HCT116 (cell line): Measurements from ENCODE around the gene MMD. TPM values are rescaled to one million over a fixed set of nuclear protein-coding genes. Genes with fewer than 3 reads are reported as not detected.

Experiments used
- ATAC-seq: fragments of 200-7000 bp; cut with Tn5 transposase; 2 replicates; pipeline ENCODE4 v1.9.1; 2020; ENCODE audit warnings: mild to moderate bottlenecking, moderate library complexity
- BruUV-seq: library from RNA; stranded (reverse); fragments of 400-500 nt; replicated peaks from 2 replicates; lab custom pipeline; 2021; lab: Mats Ljungman, UMichigan
- CTCF ChIA-PET: fragments of 300-600 bp; sonication (Branson Sonifier 250); formaldehyde crosslinking; loops from one replicate; lab custom pipeline; 2021; ENCODE audit warnings: antibody characterized with exemption; lab: Charles Lee
- POLR2A ChIA-PET: fragments of 300-600, 350-600 bp; sonication (Branson Sonifier 250); formaldehyde crosslinking; loops from one replicate; lab custom pipeline; 2021; ENCODE audit warnings: antibody characterized with exemption; lab: Charles Lee
- RAD21 ChIA-PET, 2 experiments: fragments of 300-600 bp; sonication (Branson Sonifier 250); formaldehyde crosslinking; loops; one replicate each; lab custom pipeline; 2023; ENCODE audit warnings: low total read pairs in 2 of 2; ENCODE audit not compliant: uncharacterized antibody in 2 of 2, unreplicated experiment in 2 of 2, low non-redundant PET in 1 of 2; lab: Charles Lee
- DNase-seq: peaks from one replicate; pipeline ENCODE4 v3.0.0-alpha.2; 2010; ENCODE audit warnings: low read depth, low spot score
- H2AFZ ChIP-seq: fragments of 200-600 bp; shearing (Covaris generic), sonication (generic); 2 replicates; pipeline ENCODE4 v1.6.1; 2017; ENCODE audit warnings: low read depth, mixed run types, mixed read lengths, antibody characterized with exemption, low read length; ENCODE audit not compliant: poor library complexity, severe bottlenecking
- H3K27ac ChIP-seq: 2 replicates; pipeline ENCODE4 v1.5.1; 2012; ENCODE audit warnings: low read depth, low read length
- H3K27me3 ChIP-seq: fragments of 200-600 bp; sonication (generic); 2 replicates; pipeline ENCODE4 v1.6.1; 2016; ENCODE audit warnings: mixed run types, low read length, mixed read lengths; ENCODE audit not compliant: insufficient read depth
- H3K36me3 ChIP-seq, 2 experiments: fragments of 200-500 bp in 1 of 2; fragments of 200-600 bp in 1 of 2; sonication (Bioruptor generic) in 1 of 2; sonication (generic) in 1 of 2; 2 replicates each; pipeline versions ENCODE4 v1.5.1 to v1.6.1; 2014 to 2016; ENCODE audit warnings: low read length in 2 of 2, inconsistent platforms in 1 of 2, mixed read lengths in 1 of 2, mixed run types in 1 of 2; ENCODE audit not compliant: insufficient read depth in 2 of 2, control insufficient read depth in 1 of 2
- H3K4me1 ChIP-seq, 2 experiments: fragments of 200-600 bp in 1 of 2; sonication (generic) in 1 of 2; 2 replicates each; pipeline versions ENCODE4 v1.5.1 to v1.6.1; 2012 to 2017; ENCODE audit warnings: low read length in 2 of 2, inconsistent platforms in 1 of 2, mild to moderate bottlenecking in 1 of 2, mixed read lengths in 1 of 2, mixed run types in 1 of 2, moderate library complexity in 1 of 2; ENCODE audit not compliant: insufficient read depth in 2 of 2, control insufficient read depth in 1 of 2
- H3K4me2 ChIP-seq: fragments of 200-600 bp; sonication (generic); 2 replicates; pipeline ENCODE4 v1.6.1; 2017; ENCODE audit warnings: mixed run types, low read length, mixed read lengths
- H3K4me3 ChIP-seq, 2 experiments: fragments of 200-600 bp in 1 of 2; sonication (generic) in 1 of 2; replicated peaks in 1 of 2; 2 replicates each; pipeline ENCODE4 v1.5.1; 2011 to 2016; ENCODE audit warnings: low read length in 2 of 2, control low read depth in 1 of 2, low read depth in 1 of 2, mild to moderate bottlenecking in 1 of 2, mixed read lengths in 1 of 2, mixed run types in 1 of 2
- H3K79me2 ChIP-seq: fragments of 200-600 bp; sonication (generic); 2 replicates; pipeline ENCODE4 v1.6.1; 2017; ENCODE audit warnings: mild to moderate bottlenecking, mixed run types, low read length, moderate library complexity, mixed read lengths; ENCODE audit not compliant: insufficient read depth
- H3K9ac ChIP-seq: fragments of 200-600 bp; sonication (generic); 2 replicates; pipeline ENCODE4 v1.6.1; 2016; ENCODE audit warnings: low read length, mixed read lengths
- H3K9me2 ChIP-seq: fragments of 200-600 bp; sonication (generic), shearing (Covaris generic); 2 replicates; pipeline ENCODE4 v1.6.1; 2017; ENCODE audit warnings: mixed run types, mild to moderate bottlenecking, moderate library complexity; ENCODE audit not compliant: insufficient read depth
- H3K9me3 ChIP-seq, 2 experiments: fragments of 200-500 bp in 1 of 2; fragments of 200-600 bp in 1 of 2; sonication (Bioruptor generic) in 1 of 2; sonication (generic) in 1 of 2; 2 replicates each; pipeline ENCODE4 v1.6.1; 2014 to 2017; ENCODE audit warnings: low read length in 2 of 2, mixed read lengths in 2 of 2, inconsistent platforms in 1 of 2, low read depth in 1 of 2, mild to moderate bottlenecking in 1 of 2, mixed run types in 1 of 2, moderate library complexity in 1 of 2; ENCODE audit not compliant: control insufficient read depth in 1 of 2, insufficient read depth in 1 of 2
- H4K20me1 ChIP-seq: fragments of 200-600 bp; sonication (generic), shearing (Covaris generic); 2 replicates; pipeline ENCODE4 v1.6.1; 2017; ENCODE audit warnings: mixed run types, mild to moderate bottlenecking, moderate library complexity; ENCODE audit not compliant: insufficient read depth
- CBX3 ChIP-seq: IDR thresholded peaks from 2 replicates; pipeline ENCODE4 v1.6.1; 2012; ENCODE audit warnings: low read depth
- EGR1 ChIP-seq: IDR thresholded peaks from 2 replicates; pipeline ENCODE4 v1.6.1; 2012; ENCODE audit warnings: low read depth
- ELF1 ChIP-seq: IDR thresholded peaks from 2 replicates; pipeline ENCODE4 v1.6.1; 2012; ENCODE audit warnings: low read depth, borderline replicate concordance
- EZH2 ChIP-seq: fragments of 200-600 bp; sonication (generic); IDR thresholded peaks from 2 replicates; pipeline ENCODE4 v1.6.1; 2017; ENCODE audit warnings: antibody characterized with exemption, mixed run types
- EZH2phosphoT487 ChIP-seq: fragments of 200-600 bp; IDR thresholded peaks from 2 replicates; pipeline ENCODE4 v1.6.1; 2018; ENCODE audit warnings: antibody characterized with exemption, borderline replicate concordance
- FOSL1 ChIP-seq: IDR thresholded peaks from 2 replicates; pipeline ENCODE4 v1.6.1; 2012; ENCODE audit warnings: low read depth
- POLR2A ChIP-seq: IDR thresholded peaks from 2 replicates; pipeline ENCODE4 v1.7.0; 2011; ENCODE audit warnings: borderline replicate concordance; ENCODE audit not compliant: insufficient read depth, insufficient read length; ENCODE audit errors: extremely low read depth
- POLR2AphosphoS5 ChIP-seq: IDR thresholded peaks from 2 replicates; pipeline ENCODE4 v1.6.1; 2011; ENCODE audit warnings: mild to moderate bottlenecking, low read depth, low read length, moderate library complexity
- RAD21 ChIP-seq: IDR thresholded peaks from 2 replicates; pipeline ENCODE4 v1.6.1; 2012; ENCODE audit warnings: low read depth, mild to moderate bottlenecking
- SIN3A ChIP-seq: IDR thresholded peaks from 2 replicates; pipeline ENCODE4 v1.6.1; 2012; ENCODE audit warnings: low read depth
- SRF ChIP-seq: IDR thresholded peaks from 2 replicates; pipeline ENCODE4 v1.6.1; 2012; ENCODE audit warnings: low read depth
- TCF7L2 ChIP-seq: IDR thresholded peaks from 2 replicates; pipeline ENCODE4 v1.7.0; 2011; ENCODE audit warnings: borderline replicate concordance, inconsistent platforms; ENCODE audit not compliant: insufficient read depth, insufficient read length; ENCODE audit errors: extremely low read depth
- ZNF274 ChIP-seq: fragments of 200-500 bp; sonication (Bioruptor generic); IDR thresholded peaks from 2 replicates; pipeline ENCODE4 v1.6.1; 2014; ENCODE audit warnings: mild to moderate bottlenecking, low read depth, low read length, inconsistent platforms
- intact Hi-C: fragments of 100-400 bp; cut with micrococcal nuclease; formaldehyde crosslinking; loops from 2 replicates; pipeline ENCODE4 v1.10.0; 2022
- total RNA-seq: library from RNA; stranded (reverse); gene quantifications from one replicate; pipeline ENCODE4 v1.2.1, GENCODE V29; 2021; ENCODE audit not compliant: unreplicated experiment
- TF ChIP-seq, protein P1 (sequence below), 3 experiments: fragments of 200-600 bp in 1 of 3; sonication (generic) in 1 of 3; IDR thresholded peaks in 2 of 3; conservative IDR thresholded peaks in 1 of 3; 2 replicates each; pipeline ENCODE4 v1.5.1; 2012 to 2017; ENCODE audit warnings: low read depth in 2 of 3, low read length in 2 of 3, antibody characterized with exemption in 1 of 3, borderline replicate concordance in 1 of 3, control low read depth in 1 of 3, mild to moderate bottlenecking in 1 of 3, mixed read lengths in 1 of 3, mixed run types in 1 of 3, moderate library complexity in 1 of 3; ENCODE audit not compliant: insufficient read depth in 1 of 3
- TF ChIP-seq, protein P2 (sequence below): IDR thresholded peaks from 2 replicates; pipeline ENCODE4 v1.6.1; 2011; ENCODE audit warnings: mild to moderate bottlenecking, low read length, moderate library complexity; ENCODE audit not compliant: insufficient replicate concordance; ENCODE audit errors: extremely low read depth
- TF ChIP-seq, protein P3 (sequence below): IDR thresholded peaks from 2 replicates; pipeline ENCODE4 v1.6.1; 2012
- TF ChIP-seq, protein P4 (sequence below): IDR thresholded peaks from 2 replicates; pipeline ENCODE4 v1.6.1; 2012

MMD gene
- total RNA-seq, 1 experiment from 2014 or later = 21.3 TPM

DNA sequence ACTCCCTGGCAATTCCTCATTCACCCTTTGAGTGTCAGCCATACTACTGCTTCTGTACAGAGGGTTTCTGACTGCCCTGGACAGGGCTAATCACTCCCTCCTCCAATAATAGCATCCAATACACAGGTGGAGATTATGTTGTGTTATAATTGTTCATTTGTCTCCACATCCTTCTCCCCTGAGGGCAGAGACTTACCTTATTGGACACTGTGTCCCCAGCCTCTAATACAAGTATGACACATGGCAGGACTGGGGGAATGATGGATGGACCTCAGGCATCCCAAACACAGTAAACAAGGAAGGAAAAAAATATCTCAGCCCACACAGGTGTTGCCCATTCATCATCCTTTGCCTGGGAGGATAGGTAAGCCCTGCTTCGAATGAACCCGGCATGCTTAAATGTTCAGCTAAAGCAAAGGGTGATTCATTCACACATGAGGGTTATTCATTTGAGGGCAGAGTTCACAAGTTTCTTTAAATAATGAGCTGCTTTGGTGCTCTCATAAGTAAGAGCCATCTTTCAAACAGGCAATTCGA is 34.8 kb downstream of the MMD start (continued):
- TF ChIP-seq ZNF274 (no peak), SIN3A (no peak), EGR1 (no peak), EZH2 (no peak), POLR2AphosphoS5 (no peak)
- TF ChIP-seq, protein P1, sequence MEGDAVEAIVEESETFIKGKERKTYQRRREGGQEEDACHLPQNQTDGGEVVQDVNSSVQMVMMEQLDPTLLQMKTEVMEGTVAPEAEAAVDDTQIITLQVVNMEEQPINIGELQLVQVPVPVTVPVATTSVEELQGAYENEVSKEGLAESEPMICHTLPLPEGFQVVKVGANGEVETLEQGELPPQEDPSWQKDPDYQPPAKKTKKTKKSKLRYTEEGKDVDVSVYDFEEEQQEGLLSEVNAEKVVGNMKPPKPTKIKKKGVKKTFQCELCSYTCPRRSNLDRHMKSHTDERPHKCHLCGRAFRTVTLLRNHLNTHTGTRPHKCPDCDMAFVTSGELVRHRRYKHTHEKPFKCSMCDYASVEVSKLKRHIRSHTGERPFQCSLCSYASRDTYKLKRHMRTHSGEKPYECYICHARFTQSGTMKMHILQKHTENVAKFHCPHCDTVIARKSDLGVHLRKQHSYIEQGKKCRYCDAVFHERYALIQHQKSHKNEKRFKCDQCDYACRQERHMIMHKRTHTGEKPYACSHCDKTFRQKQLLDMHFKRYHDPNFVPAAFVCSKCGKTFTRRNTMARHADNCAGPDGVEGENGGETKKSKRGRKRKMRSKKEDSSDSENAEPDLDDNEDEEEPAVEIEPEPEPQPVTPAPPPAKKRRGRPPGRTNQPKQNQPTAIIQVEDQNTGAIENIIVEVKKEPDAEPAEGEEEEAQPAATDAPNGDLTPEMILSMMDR (IDR thresholded peaks at IDR 0.05 in 2 of 3, conservative IDR thresholded peaks at IDR 0.05 in 1 of 3; ENCODE audit: borderline replicate concordance in 1 of 3, insufficient read depth in 1 of 3, low read depth in 2 of 3, low read length in 2 of 3) = no peak

DNA sequence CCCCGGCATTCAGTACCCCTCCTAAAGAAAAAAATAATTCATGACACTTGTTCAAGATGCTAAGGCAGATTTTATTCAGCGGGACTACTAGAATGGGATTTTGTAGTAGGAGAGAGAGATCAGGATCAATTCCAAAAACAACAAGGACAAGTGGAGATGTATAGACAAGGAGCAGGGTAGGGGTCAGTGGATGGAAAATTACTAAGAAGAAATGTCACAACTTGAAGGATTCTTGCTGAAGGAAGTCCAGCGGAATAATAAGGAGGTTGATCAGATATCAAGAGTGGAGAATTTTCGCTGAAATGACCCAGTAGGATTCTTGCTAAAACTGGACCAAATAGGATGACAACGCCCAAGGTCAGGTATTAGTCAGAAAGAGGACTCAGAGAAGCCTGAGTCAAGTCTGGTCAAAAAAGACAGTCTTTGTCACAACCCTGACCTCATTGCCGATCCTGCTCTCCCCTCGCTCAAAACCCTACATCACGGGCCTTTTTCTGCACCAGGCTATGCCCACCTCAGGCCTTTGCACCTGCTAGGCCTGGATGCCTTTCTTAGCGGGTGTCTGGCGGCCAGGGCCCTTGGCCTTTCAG is 36.9 kb downstream of the MMD start:
- no peak for DNase-seq
- ChIA-PET CTCF (no interaction called here), POLR2A (no interaction called here), RAD21 (no interaction called here)
- no peak overlapping the region for H3K9ac ChIP-seq
- H3K9me3 ChIP-seq = no peaks in the 10 kb centered on the region
- H3K4me3 ChIP-seq = no peak overlapping the region
- no peaks in the 10 kb centered on the region for H3K27me3 ChIP-seq
- H4K20me1 ChIP-seq = no peaks in the 10 kb centered on the region
- BruUV-seq = no TSS peak
- no peaks in the 10 kb centered on the region for H3K4me1 ChIP-seq
- TF ChIP-seq, protein P2, sequence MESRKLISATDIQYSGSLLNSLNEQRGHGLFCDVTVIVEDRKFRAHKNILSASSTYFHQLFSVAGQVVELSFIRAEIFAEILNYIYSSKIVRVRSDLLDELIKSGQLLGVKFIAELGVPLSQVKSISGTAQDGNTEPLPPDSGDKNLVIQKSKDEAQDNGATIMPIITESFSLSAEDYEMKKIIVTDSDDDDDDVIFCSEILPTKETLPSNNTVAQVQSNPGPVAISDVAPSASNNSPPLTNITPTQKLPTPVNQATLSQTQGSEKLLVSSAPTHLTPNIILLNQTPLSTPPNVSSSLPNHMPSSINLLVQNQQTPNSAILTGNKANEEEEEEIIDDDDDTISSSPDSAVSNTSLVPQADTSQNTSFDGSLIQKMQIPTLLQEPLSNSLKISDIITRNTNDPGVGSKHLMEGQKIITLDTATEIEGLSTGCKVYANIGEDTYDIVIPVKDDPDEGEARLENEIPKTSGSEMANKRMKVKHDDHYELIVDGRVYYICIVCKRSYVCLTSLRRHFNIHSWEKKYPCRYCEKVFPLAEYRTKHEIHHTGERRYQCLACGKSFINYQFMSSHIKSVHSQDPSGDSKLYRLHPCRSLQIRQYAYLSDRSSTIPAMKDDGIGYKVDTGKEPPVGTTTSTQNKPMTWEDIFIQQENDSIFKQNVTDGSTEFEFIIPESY = no peak
- TF ChIP-seq ELF1 = no peak
- TF ChIP-seq POLR2A = no peak
- TF ChIP-seq ZNF274 = no peak
- TF ChIP-seq EZH2phosphoT487 = no peak
- no peak for TF ChIP-seq FOSL1
- no peak for TF ChIP-seq TCF7L2
- TF ChIP-seq, protein P3, sequence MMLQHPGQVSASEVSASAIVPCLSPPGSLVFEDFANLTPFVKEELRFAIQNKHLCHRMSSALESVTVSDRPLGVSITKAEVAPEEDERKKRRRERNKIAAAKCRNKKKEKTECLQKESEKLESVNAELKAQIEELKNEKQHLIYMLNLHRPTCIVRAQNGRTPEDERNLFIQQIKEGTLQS = no peak
- TF ChIP-seq, protein P4, sequence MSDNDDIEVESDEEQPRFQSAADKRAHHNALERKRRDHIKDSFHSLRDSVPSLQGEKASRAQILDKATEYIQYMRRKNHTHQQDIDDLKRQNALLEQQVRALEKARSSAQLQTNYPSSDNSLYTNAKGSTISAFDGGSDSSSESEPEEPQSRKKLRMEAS = no peak
- TF ChIP-seq, protein P1 (IDR thresholded peaks at IDR 0.05 in 2 of 3, conservative IDR thresholded peaks at IDR 0.05 in 1 of 3; ENCODE audit: borderline replicate concordance in 1 of 3, insufficient read depth in 1 of 3, low read depth in 2 of 3, low read length in 2 of 3) = no peak
- TF ChIP-seq RAD21 = no peak
- no peak for TF ChIP-seq POLR2AphosphoS5
- TF ChIP-seq SRF = no peak
- no peak for TF ChIP-seq CBX3
- no peak overlapping the region for H3K27ac ChIP-seq
- intact Hi-C loops = no loop called here
- H3K79me2 ChIP-seq = no peaks in the 10 kb centered on the region
- H2AFZ ChIP-seq = no peak overlapping the region
- ATAC-seq = no peak
- H3K9me2 ChIP-seq = no peaks in the 10 kb centered on the region
- H3K36me3 ChIP-seq = no peaks in the 10 kb centered on the region
- no peak overlapping the region for H3K4me2 ChIP-seq
